ENCODE data around the gene INTS4.

GRCh38 chr11:78038697-78039313 lies 44.3 kb upstream of the INTS4 start:
- TF ChIP-seq CTCF (IDR thresholded peaks at IDR 0.05; ENCODE audit: low read depth, low read length): no peak
- TF ChIP-seq MYC (IDR thresholded peaks at IDR 0.05; ENCODE audit: low read depth, low read length): no peak
- no peak for TF ChIP-seq POLR2A (IDR thresholded peaks at IDR 0.05; ENCODE audit: extremely low read depth, insufficient read length)
- no peak for TF ChIP-seq MAX (IDR thresholded peaks at IDR 0.05; ENCODE audit: low read depth, low read length)
